NB4 (cell line): Measurements from ENCODE around the gene CCNYL1.

Experiments used
- CTCF ChIP-seq: IDR thresholded peaks from one replicate; pipeline ENCODE4 v1.5.1; 2012; ENCODE audit warnings: low read depth, low read length
- MYC ChIP-seq: IDR thresholded peaks from 2 replicates; pipeline ENCODE4 v1.6.1; 2011; ENCODE audit warnings: low read depth, low read length

- no peak for TF ChIP-seq CTCF
- TF ChIP-seq MYC: no peak
Measured at GRCh38 chr2:207729465-207729998, 18.1 kb downstream of the CCNYL1 start.
